ENCODE results near the gene HOXD9.

HOXD9 gene

GRCh38 chr2:176085861-176086771, 36.4 kb upstream of the HOXD9 start:
- DNase-seq: peak in 44 of 58 donors; percentile 2 to 58 (median 20)

GRCh38 chr2:176087330-176088047, 35.0 kb upstream of the HOXD9 start:
- DNase-seq: no peak

DNA sequence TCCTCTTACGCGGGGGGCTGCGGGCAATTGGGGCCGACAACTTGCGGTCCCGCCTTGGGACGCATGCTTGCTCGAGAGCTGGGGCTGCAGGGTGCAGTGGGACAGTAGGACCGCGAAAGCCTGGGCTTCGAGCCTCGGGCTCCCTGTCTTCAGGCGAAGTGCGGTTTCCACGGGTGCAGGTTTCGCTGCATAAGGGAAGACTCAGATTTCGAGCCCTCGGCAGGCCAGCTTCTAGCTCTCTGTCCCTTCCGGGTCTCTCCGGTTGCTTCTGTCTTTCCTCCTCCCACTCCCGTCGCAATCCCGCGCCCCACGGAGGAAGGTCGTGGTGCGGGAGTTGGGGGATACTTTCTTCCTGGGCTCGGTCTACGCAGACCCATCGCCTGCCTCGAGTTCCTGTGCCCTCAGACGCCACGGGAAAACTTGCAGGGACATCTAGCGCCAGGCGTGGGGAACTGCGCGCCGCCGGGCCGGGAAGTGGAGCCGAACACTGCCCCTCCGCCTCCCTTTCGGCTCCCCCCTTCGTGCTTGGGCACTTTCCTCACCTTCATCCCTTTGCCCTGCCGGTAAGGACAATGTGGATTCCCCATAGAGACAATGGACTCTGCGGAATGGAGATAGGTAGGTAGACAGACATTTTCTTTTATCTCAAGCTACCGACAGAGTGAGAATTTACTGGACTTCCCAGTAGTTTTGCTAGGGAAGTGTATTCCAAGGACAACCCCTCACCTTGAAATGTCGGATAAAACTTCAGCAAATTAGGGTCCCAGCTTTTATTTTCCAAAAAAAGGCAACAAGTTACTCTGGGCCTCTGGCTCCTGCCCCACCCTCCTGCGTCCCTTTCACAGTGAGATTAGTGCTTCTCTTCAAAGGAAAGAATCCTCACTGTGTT, 34.2 kb upstream of the HOXD9 start:
- peak in 21 of 58 donors; percentile 1 to 40 (median 7) for DNase-seq

DNA sequence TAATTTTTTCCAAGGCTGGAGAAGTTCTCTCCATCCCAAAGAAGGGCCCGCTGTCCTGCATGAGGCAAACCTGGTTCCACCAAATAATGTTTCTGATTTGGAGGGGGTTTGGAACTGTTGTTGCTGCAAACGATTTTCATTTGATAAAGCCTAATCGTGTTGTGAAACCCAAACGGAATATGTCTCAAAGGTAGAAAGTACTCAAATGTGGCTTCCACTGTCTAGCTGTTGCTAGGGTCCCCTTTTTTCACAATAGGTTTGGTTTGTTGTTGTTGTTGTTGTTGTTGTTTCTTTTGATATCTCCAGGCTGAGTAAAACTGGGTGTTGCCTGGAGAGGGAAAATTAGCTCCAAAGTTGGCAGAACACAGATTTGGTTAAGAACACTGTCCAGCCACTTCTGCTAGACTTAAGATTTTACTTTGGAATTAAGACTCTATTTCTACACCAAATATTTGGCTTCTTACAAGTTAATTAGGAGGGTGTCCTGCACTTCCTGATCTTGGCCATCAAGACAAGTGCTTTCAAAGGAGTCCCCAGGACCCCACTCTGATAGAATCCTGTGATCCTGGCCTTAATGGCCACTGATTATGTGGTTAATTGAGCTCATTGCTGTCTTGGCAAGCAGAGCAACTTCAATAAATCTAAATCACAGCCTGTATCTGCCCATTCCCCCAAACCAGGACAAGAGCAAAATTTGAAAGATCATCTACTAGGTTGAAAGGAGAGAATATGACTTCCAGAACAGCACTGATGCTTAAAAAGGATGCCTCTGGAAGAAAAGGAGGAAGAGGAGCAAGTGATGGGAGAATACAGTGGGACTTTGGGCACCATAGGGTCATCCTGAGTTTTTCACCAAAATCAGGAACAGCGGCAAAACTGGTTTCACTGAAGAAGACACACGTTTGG, 33.3 kb upstream of the HOXD9 start:
- no peak for DNase-seq

- no peak for DNase-seq
Measured at GRCh38 chr2:176089843-176090395, 32.6 kb upstream of the HOXD9 start.

DNA sequence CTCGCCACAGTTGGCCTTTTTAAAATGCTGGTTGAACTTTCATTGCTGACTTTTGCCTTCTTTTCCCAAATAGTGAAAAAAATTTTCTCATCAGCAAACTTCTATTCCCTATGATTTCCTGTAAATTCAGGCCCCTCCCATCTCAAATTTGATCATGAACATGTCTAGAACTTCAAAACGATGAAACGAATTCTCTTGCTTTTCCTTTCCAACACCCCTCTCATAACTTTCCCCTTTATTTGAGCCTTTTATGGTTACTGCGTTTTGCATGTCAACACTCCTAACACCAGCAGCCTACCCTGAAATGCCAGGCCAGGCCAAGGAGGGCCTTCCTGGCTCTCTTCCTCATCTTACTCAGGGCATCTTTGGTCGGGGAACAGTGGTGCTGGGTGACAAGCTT, 31.7 kb upstream of the HOXD9 start:
- no peak for DNase-seq

GRCh38 chr2:176091329-176092258, 30.9 kb upstream of the HOXD9 start:
- no peak for DNase-seq

DNA sequence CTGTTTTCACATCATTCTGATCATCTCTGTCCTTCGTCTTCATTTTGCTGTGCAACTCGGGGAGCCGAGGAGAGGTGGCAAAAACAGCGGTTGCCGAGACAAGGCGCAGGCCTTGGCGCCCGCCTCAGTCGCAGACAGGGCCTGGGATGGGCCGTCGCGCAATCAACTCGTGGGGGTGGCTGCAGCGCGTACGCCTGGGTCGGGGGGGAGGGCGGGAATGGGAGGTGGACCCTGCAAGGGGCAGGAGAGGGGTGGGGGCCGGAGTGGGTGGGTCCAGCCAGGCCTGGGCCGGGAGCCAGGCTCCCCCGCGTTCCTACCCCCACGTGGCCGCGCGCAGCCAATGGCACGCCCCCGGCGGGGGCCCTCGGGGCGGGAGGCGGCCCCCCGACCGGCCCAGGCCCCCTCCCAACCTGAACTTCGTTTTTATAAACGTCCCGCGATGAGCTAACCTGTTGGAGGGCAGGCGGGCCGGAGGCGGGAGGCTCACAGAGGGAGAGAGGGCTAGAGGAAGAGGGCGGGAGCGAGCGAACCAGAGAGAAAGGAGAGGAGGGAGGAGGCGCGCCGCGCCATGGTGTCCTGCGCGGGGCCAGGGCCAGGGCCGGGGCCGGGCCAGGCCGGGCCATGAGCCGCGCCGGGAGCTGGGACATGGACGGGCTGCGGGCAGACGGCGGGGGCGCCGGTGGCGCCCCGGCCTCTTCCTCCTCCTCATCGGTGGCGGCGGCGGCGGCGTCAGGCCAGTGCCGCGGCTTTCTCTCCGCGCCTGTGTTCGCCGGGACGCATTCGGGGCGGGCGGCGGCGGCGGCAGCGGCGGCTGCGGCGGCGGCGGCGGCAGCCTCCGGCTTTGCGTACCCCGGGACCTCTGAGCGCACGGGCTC, 30.0 kb upstream of the HOXD9 start, which contains the start of gene HOXD13:
TSS of gene HOXD13 (plus strand) at position 452 of the 875 bp plus-strand sequence. CDS start at position 622, 170 bp downstream.
- DNase-seq: no peak

GRCh38 chr2:176093145-176093897, 29.2 kb upstream of the HOXD9 start:
- no peak for DNase-seq

DNA sequence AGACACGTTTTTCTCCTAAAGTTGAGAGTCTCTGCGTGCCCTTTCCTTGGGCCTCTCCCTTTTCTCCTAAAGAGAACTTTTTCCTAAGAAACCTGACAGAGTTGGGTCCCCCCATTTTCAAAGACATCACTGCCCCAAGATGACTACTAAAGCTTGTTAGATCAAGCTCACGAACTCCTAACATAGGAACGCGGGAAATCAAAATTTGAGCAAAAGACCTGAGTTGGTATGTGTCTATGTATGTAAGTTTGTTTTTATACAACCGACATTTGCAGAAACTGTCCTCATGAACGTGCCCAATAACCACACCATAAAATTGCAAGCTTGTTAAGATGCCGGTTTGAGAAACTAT, 28.6 kb upstream of the HOXD9 start:
- no peak for DNase-seq

GRCh38 chr2:176094349-176094748, 28.2 kb upstream of the HOXD9 start:
- no peak for DNase-seq

DNA sequence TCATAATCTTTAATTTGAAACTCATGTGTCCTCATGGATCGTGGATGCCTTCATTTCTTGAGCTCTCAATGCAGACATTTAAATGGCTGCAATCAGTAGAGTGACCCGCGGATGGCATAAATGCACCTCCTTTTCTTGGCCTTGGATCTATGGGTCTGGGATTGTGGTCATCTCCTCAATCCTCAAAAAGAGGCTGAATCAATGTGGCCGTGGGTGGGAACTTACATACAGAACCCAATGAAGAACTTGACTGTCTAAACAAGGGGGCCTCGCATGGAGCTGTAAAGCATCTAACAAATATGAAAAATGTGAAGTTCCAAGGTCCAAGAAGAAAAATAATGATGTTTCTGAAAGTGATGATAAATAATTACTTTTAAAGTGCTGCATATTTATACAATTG, 27.1 kb upstream of the HOXD9 start:
- no peak for DNase-seq

GRCh38 chr2:176096243-176096985, 26.1 kb upstream of the HOXD9 start:
- no peak for DNase-seq

DNA sequence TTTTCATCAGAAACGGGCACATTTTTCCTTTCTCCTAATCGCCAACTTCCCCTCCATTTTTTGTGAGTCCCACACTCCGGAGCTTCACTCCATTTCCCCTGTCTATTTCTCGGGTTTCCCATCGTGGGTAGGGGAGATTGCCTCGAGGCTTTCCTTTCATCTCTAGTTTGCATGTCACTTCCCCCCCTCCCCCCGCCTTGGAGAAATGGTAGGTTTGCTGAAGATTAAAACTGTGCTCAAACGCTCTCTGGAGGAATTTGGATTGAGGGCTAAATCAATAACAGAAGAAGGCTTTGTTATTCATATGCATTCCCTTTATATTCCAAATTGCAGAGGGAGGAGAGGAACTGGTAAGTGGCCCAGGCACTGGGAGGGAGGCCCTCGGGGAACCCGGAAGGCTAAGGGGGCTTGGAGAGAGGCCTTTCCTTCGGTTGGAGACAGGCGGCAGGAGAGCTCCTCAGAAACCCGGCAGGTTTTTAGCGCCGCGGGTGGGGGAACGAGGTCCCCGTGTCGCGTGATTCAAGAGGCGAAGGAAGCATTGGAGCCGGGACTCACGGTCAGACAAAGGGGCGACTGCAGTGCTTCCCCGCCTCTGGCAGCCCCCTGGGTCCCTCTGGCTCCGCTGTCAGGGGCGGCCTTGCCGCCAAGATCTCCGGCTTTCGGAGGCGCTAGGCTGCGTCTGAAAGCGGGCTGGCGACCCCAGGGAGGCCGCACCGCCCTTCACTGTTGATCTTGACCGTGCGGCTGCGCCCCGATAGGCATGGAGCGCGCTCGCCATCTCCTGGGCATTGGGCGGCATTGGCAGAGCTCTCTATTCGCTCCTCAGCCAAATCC, 25.3 kb upstream of the HOXD9 start:
- DNase-seq: peak in 23 of 58 donors; percentile 1 to 51 (median 12)

DNA sequence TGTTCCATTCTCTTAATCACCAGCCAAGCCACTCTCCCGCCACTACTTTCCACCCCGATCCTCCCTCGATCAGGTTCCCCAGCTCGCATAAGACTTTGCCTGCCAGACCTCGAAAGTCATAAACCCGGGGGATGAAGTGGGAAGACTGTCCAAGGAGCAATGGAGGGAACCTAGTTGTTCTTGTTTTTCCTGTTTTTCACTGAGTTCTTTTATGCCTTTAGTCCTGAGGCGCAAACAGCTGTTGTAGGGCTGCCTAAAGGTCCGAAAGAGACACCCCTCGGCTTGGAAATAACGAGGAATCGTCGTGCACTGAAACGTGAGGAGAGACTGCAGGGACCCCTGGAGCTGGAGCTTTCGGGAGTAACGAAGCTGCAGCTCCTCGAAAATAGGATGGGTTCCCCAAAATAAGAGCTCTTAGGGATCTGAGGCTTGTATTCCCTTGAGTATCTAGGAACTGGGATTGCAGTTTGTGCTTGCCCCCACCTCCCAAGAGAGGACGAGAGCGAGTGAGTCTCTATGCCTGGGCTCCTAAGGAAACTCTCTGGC, 24.6 kb upstream of the HOXD9 start:
- DNase-seq: peak in 1 of 58 donors; percentile 3

Measured in anterior cingulate cortex (tissue), 58 donors.